ENCODE measurements around the gene CDH11.

DNA sequence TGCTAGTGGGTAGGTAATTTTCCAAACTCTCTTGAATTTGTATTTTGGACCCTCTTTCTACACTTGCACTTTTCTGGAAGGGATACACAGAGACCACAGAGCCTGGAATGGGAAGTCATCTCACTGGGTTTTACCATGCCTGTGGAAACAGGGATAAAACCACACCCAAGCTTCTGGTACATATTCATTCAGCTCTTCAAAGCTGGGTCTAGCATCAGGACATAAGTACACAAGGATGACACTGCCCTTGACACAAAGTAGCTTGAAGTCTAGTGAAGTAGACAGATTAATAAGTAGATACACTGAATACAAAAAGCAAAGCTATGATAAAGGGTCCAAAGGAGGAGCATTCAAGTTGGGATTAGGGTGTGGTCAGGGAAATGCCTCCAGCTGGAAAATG, 118.2 kb downstream of the CDH11 start:
- TF ChIP-seq CTCF (IDR thresholded peaks at IDR 0.05; ENCODE audit: low read depth, low read length, poor library complexity, severe bottlenecking) (no peak), EZH2phosphoT487 (IDR thresholded peaks at IDR 0.05; ENCODE audit: borderline replicate concordance, low read length) (no peak)

Measured in DOHH2 (cell line).